Fibroblast of villous mesenchyme (primary cell): ENCODE data around the gene EDC3. TPM values are rescaled to one million over a fixed set of nuclear protein-coding genes. Genes with fewer than 3 reads are reported as not detected.

ENCODE experiments used
- DNase-seq: peaks from one replicate; pipeline ENCODE4 v3.0.0-alpha.2; 2010; ENCODE audit warnings: low read depth
- H3K4me3 ChIP-seq: 2 replicates; pipeline ENCODE4 v1.5.1; 2011; ENCODE audit warnings: low read depth, mild to moderate bottlenecking, low read length
- total RNA-seq: library from RNA; depleted of rRNA; stranded (reverse); fragments of >200 nt; gene quantifications from 2 replicates; pipeline ENCODE4 v1.2.3, GENCODE V29; 2012
- TF ChIP-seq, protein P1 (sequence below): IDR thresholded peaks from 2 replicates; pipeline ENCODE4 v1.5.1; 2012; ENCODE audit warnings: low read depth, mild to moderate bottlenecking, low read length; ENCODE audit not compliant: insufficient read depth

EDC3 gene
- total RNA-seq, 1 donor = 11.7 TPM

DNA sequence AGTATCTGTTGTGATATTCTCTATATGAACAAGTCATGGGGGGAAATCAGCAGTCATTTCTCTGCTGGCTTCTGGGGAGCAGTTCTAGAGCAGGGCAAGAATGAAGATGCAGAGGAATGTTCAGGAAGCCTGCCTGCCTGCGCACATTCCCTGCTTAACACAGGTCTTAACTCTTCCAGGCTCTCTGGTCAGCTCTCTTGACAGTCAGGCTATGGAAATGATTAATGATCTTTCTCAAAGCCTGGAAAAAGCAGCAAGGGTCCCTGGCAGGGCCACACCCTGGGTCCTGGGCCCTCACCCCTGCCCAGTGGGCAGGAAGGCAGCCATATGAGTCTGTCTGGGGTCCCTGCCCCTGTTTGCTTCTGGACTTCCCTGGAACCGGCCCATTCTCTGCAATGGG is 111.6 kb downstream of the EDC3 start:
- TF ChIP-seq, protein P1, sequence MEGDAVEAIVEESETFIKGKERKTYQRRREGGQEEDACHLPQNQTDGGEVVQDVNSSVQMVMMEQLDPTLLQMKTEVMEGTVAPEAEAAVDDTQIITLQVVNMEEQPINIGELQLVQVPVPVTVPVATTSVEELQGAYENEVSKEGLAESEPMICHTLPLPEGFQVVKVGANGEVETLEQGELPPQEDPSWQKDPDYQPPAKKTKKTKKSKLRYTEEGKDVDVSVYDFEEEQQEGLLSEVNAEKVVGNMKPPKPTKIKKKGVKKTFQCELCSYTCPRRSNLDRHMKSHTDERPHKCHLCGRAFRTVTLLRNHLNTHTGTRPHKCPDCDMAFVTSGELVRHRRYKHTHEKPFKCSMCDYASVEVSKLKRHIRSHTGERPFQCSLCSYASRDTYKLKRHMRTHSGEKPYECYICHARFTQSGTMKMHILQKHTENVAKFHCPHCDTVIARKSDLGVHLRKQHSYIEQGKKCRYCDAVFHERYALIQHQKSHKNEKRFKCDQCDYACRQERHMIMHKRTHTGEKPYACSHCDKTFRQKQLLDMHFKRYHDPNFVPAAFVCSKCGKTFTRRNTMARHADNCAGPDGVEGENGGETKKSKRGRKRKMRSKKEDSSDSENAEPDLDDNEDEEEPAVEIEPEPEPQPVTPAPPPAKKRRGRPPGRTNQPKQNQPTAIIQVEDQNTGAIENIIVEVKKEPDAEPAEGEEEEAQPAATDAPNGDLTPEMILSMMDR = no peak
- no peak overlapping the region for H3K4me3 ChIP-seq
- DNase-seq = no peak

Other genes with a start within 250 kb of the EDC3 start
- gene UBL7, start 234.9 kb downstream of the EDC3 start, total RNA-seq = 37.0 and 42.7 TPM in 2 replicates
- 1.9 and 2.6 TPM in 2 replicates for gene ARID3B, start 154.8 kb downstream of the EDC3 start, total RNA-seq
- gene CLK3, start 80.2 kb downstream of the EDC3 start, total RNA-seq = 33.2 and 38.4 TPM in 2 replicates
- not detected in 2 replicates for gene CYP1A1, start 29.5 kb upstream of the EDC3 start, total RNA-seq
- not detected in 2 replicates for gene CYP1A2, start 52.8 kb upstream of the EDC3 start, total RNA-seq
- gene CSK, start 86.1 kb upstream of the EDC3 start, total RNA-seq = 32.2 and 33.2 TPM in 2 replicates
- not detected in 2 replicates for gene LMAN1L, start 116.8 kb upstream of the EDC3 start, total RNA-seq
- gene CPLX3, start 130.6 kb upstream of the EDC3 start, total RNA-seq = not detected in 2 replicates
- gene ULK3, start 147.1 kb upstream of the EDC3 start, total RNA-seq = 15.5 and 17.3 TPM in 2 replicates
- 25.1 and 33.7 TPM in 2 replicates for gene SCAMP2, start 177.3 kb upstream of the EDC3 start, total RNA-seq
- 38.0 and 41.5 TPM in 2 replicates for gene MPI, start 194.0 kb upstream of the EDC3 start, total RNA-seq
- gene FAM219B, start 210.8 kb upstream of the EDC3 start, total RNA-seq = 39.0 and 41.5 TPM in 2 replicates
- gene COX5A, start 242.0 kb upstream of the EDC3 start, total RNA-seq = 33.7 and 47.4 TPM in 2 replicates